Panc1 (cell line): ENCODE data around the gene RPS15. TPM values are rescaled to one million over a fixed set of nuclear protein-coding genes. Genes with fewer than 3 reads are reported as not detected.

Experiments
- ATAC-seq: fragments of 200-7000 bp; cut with Tn5 transposase; 2 replicates; pipeline ENCODE4 v1.9.1; 2020; ENCODE audit warnings: mild to moderate bottlenecking, moderate library complexity
- BruUV-seq: library from RNA; stranded (reverse); fragments of 400-500 nt; replicated peaks from 2 replicates; lab custom pipeline; 2021; lab: Mats Ljungman, UMichigan
- CTCF ChIA-PET: fragments of 300-600 bp; sonication (Branson Sonifier 250); formaldehyde crosslinking; loops from one replicate; lab custom pipeline; 2022; ENCODE audit warnings: antibody characterized with exemption; lab: Charles Lee
- POLR2A ChIA-PET: fragments of 300-600 bp; sonication (Branson Sonifier 250); formaldehyde crosslinking; loops from one replicate; lab custom pipeline; 2022; ENCODE audit warnings: antibody characterized with exemption; lab: Charles Lee
- DNase-seq: peaks from one replicate; pipeline ENCODE4 v3.0.0-alpha.2; 2010; ENCODE audit warnings: low read depth, low spot score
- H3K27ac ChIP-seq: 2 replicates; pipeline ENCODE4 v1.5.1; 2011; ENCODE audit warnings: mild to moderate bottlenecking, low read length, inconsistent platforms
- H3K27me3 ChIP-seq: fragments of 200-500 bp; sonication (Bioruptor generic); 2 replicates; pipeline ENCODE4 v1.6.0; 2014; ENCODE audit warnings: low read length, inconsistent platforms; ENCODE audit not compliant: control insufficient read depth, insufficient read depth
- H3K36me3 ChIP-seq: fragments of 200-500 bp; sonication (Bioruptor generic); 2 replicates; pipeline ENCODE4 v1.5.1; 2014; ENCODE audit warnings: inconsistent platforms, mild to moderate bottlenecking, low read length, moderate library complexity; ENCODE audit not compliant: control insufficient read depth, insufficient read depth
- H3K4me1 ChIP-seq: 2 replicates; pipeline ENCODE4 v1.5.1; 2011; ENCODE audit warnings: inconsistent platforms, mild to moderate bottlenecking, low read length, moderate library complexity; ENCODE audit not compliant: control insufficient read depth, insufficient read depth
- H3K4me3 ChIP-seq, 2 experiments: 2 replicates each; pipeline ENCODE4 v1.5.1; 2011 to 2012; ENCODE audit warnings: low read depth in 2 of 2, low read length in 2 of 2, mild to moderate bottlenecking in 2 of 2, inconsistent platforms in 1 of 2, moderate library complexity in 1 of 2
- H3K9me3 ChIP-seq: fragments of 200-500 bp; sonication (Bioruptor generic); 2 replicates; pipeline ENCODE4 v1.5.1; 2014; ENCODE audit warnings: low read depth, mild to moderate bottlenecking, inconsistent platforms, low read length, moderate library complexity; ENCODE audit not compliant: control insufficient read depth, insufficient read depth
- CTCF ChIP-seq: fragments of 450-650 bp; IDR thresholded peaks from 2 replicates; pipeline ENCODE4 v1.5.1; 2017; ENCODE audit warnings: mild to moderate bottlenecking
- POLR2AphosphoS5 ChIP-seq: IDR thresholded peaks from 2 replicates; pipeline ENCODE4 v1.6.1; 2012; ENCODE audit warnings: mild to moderate bottlenecking, low read depth, low read length, moderate library complexity
- REST ChIP-seq, 2 experiments: IDR thresholded peaks; 2 replicates each; pipeline ENCODE4 v1.6.1; 2011 to 2012; ENCODE audit warnings: low read depth in 2 of 2, control low read depth in 1 of 2, low read length in 1 of 2, mild to moderate bottlenecking in 1 of 2, moderate library complexity in 1 of 2; ENCODE audit not compliant: insufficient read depth in 1 of 2
- SIN3A ChIP-seq: IDR thresholded peaks from 2 replicates; pipeline ENCODE4 v1.6.1; 2012; ENCODE audit warnings: low read depth, mild to moderate bottlenecking, low read length, moderate library complexity, borderline replicate concordance; ENCODE audit not compliant: insufficient read depth
- TCF7L2 ChIP-seq: IDR thresholded peaks from 2 replicates; pipeline ENCODE4 v1.6.1; 2011; ENCODE audit warnings: mild to moderate bottlenecking, low read depth, low read length, inconsistent platforms
- in situ Hi-C: cut with HindIII; loops from 2 replicates; pipeline ENCODE4 v1.10.0; 2016; ENCODE audit warnings: low sequenced_read_pairs, low pct_unique_long_range_greater_than_20kb
- intact Hi-C: fragments of 100-400 bp; cut with micrococcal nuclease; formaldehyde crosslinking; loops from one replicate; pipeline ENCODE4 v1.10.0; 2022; ENCODE audit not compliant: unreplicated experiment
- total RNA-seq: library from RNA; stranded (reverse); gene quantifications from one replicate; pipeline ENCODE4 v1.2.1, GENCODE V29; 2021; ENCODE audit not compliant: unreplicated experiment

The RPS15 gene
- total RNA-seq, 1 experiment from 2014 or later = 1,067 TPM

GRCh38 chr19:1447504-1447903 is 9.3 kb downstream of the RPS15 start:
- DNase-seq = no peak
- no peak for ATAC-seq
- Histone ChIP-seq H3K4me1 (peaks cover 19% of the 10 kb centered on the region), H3K36me3 (no peaks in the 10 kb centered on the region), H3K27me3 (no peaks in the 10 kb centered on the region), H3K4me3 (peak overlapping the region; percentile 50 to 52; a peak in 3 of 4 replicates), H3K27ac (no peak overlapping the region), H3K9me3 (no peaks in the 10 kb centered on the region)
- BruUV-seq = no TSS peak
- ChIA-PET CTCF (interaction anchor here (0.6 kb wide), 1 partner anchor 345 kb away, joined by 10 read pairs; no protein-coding TSS in a partner anchor), POLR2A (no interaction called here)
- TF ChIP-seq POLR2AphosphoS5 = no peak
- no peak for TF ChIP-seq TCF7L2
- TF ChIP-seq SIN3A = no peak
- no peak for TF ChIP-seq REST (IDR thresholded peaks at IDR 0.05; ENCODE audit: insufficient read depth in 1 of 2, low read depth in 2 of 2, low read length in 1 of 2)
- no peak for TF ChIP-seq CTCF
- in situ Hi-C loops (no loop called here), intact Hi-C loops (no loop called here)

- no TSS peak for BruUV-seq
- Histone ChIP-seq H3K36me3 (no peaks in the 10 kb centered on the region), H3K4me1 (peaks cover 15% of the 10 kb centered on the region), H3K27me3 (no peaks in the 10 kb centered on the region), H3K4me3 (no peak overlapping the region), H3K9me3 (no peaks in the 10 kb centered on the region), H3K27ac (no peak overlapping the region)
- in situ Hi-C loops (no loop called here), intact Hi-C loops (no loop called here)
- ATAC-seq (no peak), DNase-seq (no peak)
- TF ChIP-seq SIN3A (no peak), CTCF (no peak), REST (IDR thresholded peaks at IDR 0.05; ENCODE audit: insufficient read depth in 1 of 2, low read depth in 2 of 2, low read length in 1 of 2) (no peak), TCF7L2 (no peak), POLR2AphosphoS5 (no peak)
- ChIA-PET CTCF (interaction anchor here (0.6 kb wide), 1 partner anchor 344 kb away, joined by 10 read pairs; no protein-coding TSS in a partner anchor), POLR2A (no interaction called here)
Measured at GRCh38 chr19:1447944-1448343, 9.7 kb downstream of the RPS15 start.
